Measurements from ENCODE around the gene TCP10L. TPM values are rescaled to one million over a fixed set of nuclear protein-coding genes. Genes with fewer than 3 reads are reported as not detected.
A peak's percentile ranks its signal among the peaks of the same experiment; 100 is the strongest.
"Not testable (repeated sequence)": the region's sequence is repeated elsewhere in the genome, so short reads cannot be mapped to it uniquely, and the experiment has no call there.

The TCP10L gene
- total RNA-seq, 4 donors from 2014 or later, result 0.14 to 0.79 TPM; not detected in 2

GRCh38 chr21:32562426-32562825, 22.9 kb downstream of the TCP10L start:
- peak; percentile 22 for DNase-seq
- no peaks in the 10 kb centered on the region for H3K9me3 ChIP-seq
- 54 to 55% methylated on average over 5 of the region's 5 CpGs for WGBS, 2 donors (ENCODE audit: low coverage in 1 of 2)
- no peaks in the 10 kb centered on the region for H3K36me3 ChIP-seq
- TF ChIP-seq POLR2A (IDR thresholded peaks at IDR 0.05) (no peak), CTCF (IDR thresholded peaks at IDR 0.05) (peak in 2 of 5 experiments; percentile 16 to 18)
- no peak overlapping the region for H3K27ac ChIP-seq
- no peaks in the 10 kb centered on the region for H3K27me3 ChIP-seq
- intact Hi-C loops (cut with DNase I; ENCODE audit: low total_unique reads), result no loop called here
- H3K4me1 ChIP-seq, result no peaks in the 10 kb centered on the region
- in situ Hi-C loops (cut with MboI; ENCODE audit: low pct_ligation_motif_present in 1 of 4, low pct_unique_long_range_greater_than_20kb in 1 of 4, low sequenced_read_pairs in 3 of 4), result loop anchor here in 1 of 4 donors (25.0 kb wide), 1 partner anchor 150 kb away; the partner anchor contains the start of gene EVA1C
- no peak overlapping the region for H3K4me3 ChIP-seq

- H3K27me3 ChIP-seq; DNase-seq; H3K4me3 ChIP-seq; H3K27ac ChIP-seq; intact Hi-C loops (cut with DNase I; ENCODE audit: low total_unique reads); H3K9me3 ChIP-seq; H3K4me1 ChIP-seq; H3K36me3 ChIP-seq: not testable (repeated sequence)
- in situ Hi-C loops (cut with MboI; ENCODE audit: low pct_ligation_motif_present in 1 of 4, low pct_unique_long_range_greater_than_20kb in 1 of 4, low sequenced_read_pairs in 3 of 4), result loop anchor here in 1 of 4 donors (25.0 kb wide), 1 partner anchor 149 kb away; the partner anchor contains the start of gene EVA1C
- WGBS, 2 donors (ENCODE audit: low coverage in 1 of 2), result 84 to 100% methylated on average over 1 of the region's 1 CpG
Observed at GRCh38 chr21:32561476-32561875, 23.8 kb downstream of the TCP10L start.

- intact Hi-C loops (cut with DNase I; ENCODE audit: low total_unique reads), result no loop called here
- no peaks in the 10 kb centered on the region for H3K27me3 ChIP-seq
- no peak overlapping the region for H3K27ac ChIP-seq
- no peaks in the 10 kb centered on the region for H3K4me1 ChIP-seq
- no peak overlapping the region for H3K4me3 ChIP-seq
- no peak for TF ChIP-seq POLR2A (IDR thresholded peaks at IDR 0.05)
- no peak for TF ChIP-seq POLR2AphosphoS5 (IDR thresholded peaks at IDR 0.05)
- TF ChIP-seq CTCF (IDR thresholded peaks at IDR 0.05), result no peak
- no peak for TF ChIP-seq EP300 (IDR thresholded peaks at IDR 0.05; ENCODE audit: low read depth)
- no peak for DNase-seq
- 92 to 100% methylated on average over 3 of the region's 3 CpGs for WGBS, 2 donors (ENCODE audit: low coverage in 1 of 2)
- in situ Hi-C loops (cut with MboI; ENCODE audit: low pct_ligation_motif_present in 1 of 4, low pct_unique_long_range_greater_than_20kb in 1 of 4, low sequenced_read_pairs in 3 of 4), result loop anchor here in 1 of 4 donors (25.0 kb wide), 1 partner anchor 149 kb away; the partner anchor contains the start of gene EVA1C
- no peaks in the 10 kb centered on the region for H3K36me3 ChIP-seq
- H3K9me3 ChIP-seq, result no peaks in the 10 kb centered on the region
Observed at GRCh38 chr21:32560896-32561295, 24.4 kb downstream of the TCP10L start.

GRCh38 chr21:32559006-32559610, 26.2 kb downstream of the TCP10L start:
- no peaks in the 10 kb centered on the region for H3K36me3 ChIP-seq
- intact Hi-C loops (cut with DNase I; ENCODE audit: low total_unique reads) (no loop called here), in situ Hi-C loops (cut with MboI; ENCODE audit: low pct_ligation_motif_present in 1 of 4, low pct_unique_long_range_greater_than_20kb in 1 of 4, low sequenced_read_pairs in 3 of 4) (loop anchor here in 1 of 4 donors (25.0 kb wide), 1 partner anchor 147 kb away; the partner anchor contains the start of gene EVA1C)
- WGBS, 2 donors (ENCODE audit: low coverage in 1 of 2), result 85 to 92% methylated on average over 6 of the region's 6 CpGs
- no peak overlapping the region for H3K27ac ChIP-seq
- H3K4me1 ChIP-seq, result no peaks in the 10 kb centered on the region
- no peaks in the 10 kb centered on the region for H3K9me3 ChIP-seq
- no peak for TF ChIP-seq EP300 (IDR thresholded peaks at IDR 0.05; ENCODE audit: low read depth)
- TF ChIP-seq POLR2A (IDR thresholded peaks at IDR 0.05), result no peak
- TF ChIP-seq CTCF (IDR thresholded peaks at IDR 0.05), result no peak
- TF ChIP-seq POLR2AphosphoS5 (IDR thresholded peaks at IDR 0.05), result no peak
- H3K4me3 ChIP-seq, result no peak overlapping the region
- no peaks in the 10 kb centered on the region for H3K27me3 ChIP-seq
- DNase-seq, result no peak

GRCh38 chr21:32558106-32558505, 27.2 kb downstream of the TCP10L start:
- Histone ChIP-seq H3K27ac (no peak overlapping the region), H3K9me3 (no peaks in the 10 kb centered on the region), H3K4me1 (no peaks in the 10 kb centered on the region), H3K36me3 (no peaks in the 10 kb centered on the region), H3K4me3 (no peak overlapping the region), H3K27me3 (no peaks in the 10 kb centered on the region)
- in situ Hi-C loops (cut with MboI; ENCODE audit: low pct_ligation_motif_present in 1 of 4, low pct_unique_long_range_greater_than_20kb in 1 of 4, low sequenced_read_pairs in 3 of 4), result loop anchor here in 1 of 4 donors (25.0 kb wide), 1 partner anchor 146 kb away; the partner anchor contains the start of gene EVA1C
- intact Hi-C loops (cut with DNase I; ENCODE audit: low total_unique reads), result no loop called here
- WGBS, 2 donors (ENCODE audit: low coverage in 1 of 2), result 55 to 94% methylated on average over 2 to 3 of the region's 3 CpGs
- TF ChIP-seq CTCF (IDR thresholded peaks at IDR 0.05), result no peak
- no peak for TF ChIP-seq POLR2AphosphoS5 (IDR thresholded peaks at IDR 0.05)
- TF ChIP-seq POLR2A (IDR thresholded peaks at IDR 0.05), result no peak
- TF ChIP-seq EP300 (IDR thresholded peaks at IDR 0.05; ENCODE audit: low read depth), result no peak
- DNase-seq, result no peak

Data from transverse colon (tissue), 4 donors.